ENCODE data around the gene TAS1R2.

Gene TAS1R2

GRCh38 chr1:18802231-18802630 lies 57.2 kb downstream of the TAS1R2 start:
- DNase-seq (ENCODE audit: low read depth) = no peak

- DNase-seq (ENCODE audit: low read depth) = no peak
Measured at GRCh38 chr1:18800258-18800657, 59.2 kb downstream of the TAS1R2 start.

GRCh38 chr1:18799454-18799853 lies 60.0 kb downstream of the TAS1R2 start:
- no peak for DNase-seq (ENCODE audit: low read depth)

GRCh38 chr1:18798946-18799345 lies 60.5 kb downstream of the TAS1R2 start:
- no peak for DNase-seq (ENCODE audit: low read depth)

- DNase-seq (ENCODE audit: low read depth) = no peak
Measured at GRCh38 chr1:18798533-18798932, 60.9 kb downstream of the TAS1R2 start.

GRCh38 chr1:18796950-18797349 lies 62.5 kb downstream of the TAS1R2 start:
- DNase-seq (ENCODE audit: low read depth) = no peak

- no peak for DNase-seq (ENCODE audit: low read depth)
Measured at GRCh38 chr1:18795002-18795689, 64.3 kb downstream of the TAS1R2 start.

- no peak for DNase-seq (ENCODE audit: low read depth)
Measured at GRCh38 chr1:18794561-18794960, 64.9 kb downstream of the TAS1R2 start.

GRCh38 chr1:18794051-18794450 lies 65.4 kb downstream of the TAS1R2 start:
- no peak for DNase-seq (ENCODE audit: low read depth)

- DNase-seq (ENCODE audit: low read depth) = no peak
Measured at GRCh38 chr1:18793164-18793563, 66.3 kb downstream of the TAS1R2 start.

- no peak for DNase-seq (ENCODE audit: low read depth)
Measured at GRCh38 chr1:18792747-18793146, 66.7 kb downstream of the TAS1R2 start.
